Hematopoietic multipotent progenitor cell treated with erythropoietin and hydrocortisone succinate and interleukin-3 and kit ligand, for 8 days (in vitro differentiated cells): ENCODE measurements around the gene HPS3.
A peak's percentile ranks its signal among the peaks of the same experiment; 100 is the strongest.
"Not testable (repeated sequence)": the region's sequence is repeated elsewhere in the genome, so short reads cannot be mapped to it uniquely, and the experiment has no call there.

Experiments
- DNase-seq: peaks from one replicate; pipeline ENCODE4 v3.0.0-alpha.2; 2015

Gene HPS3

GRCh38 chr3:149129326-149130205 is at the start of gene HPS3:
Gene HPS3, plus strand, starts transcription at chr3:149129638. Its CDS starts 86 bp downstream, at chr3:149129724.
- DNase-seq = peak; percentile 89

- DNase-seq = peak; percentile 14
Measured at GRCh38 chr3:149080011-149080698, 49.3 kb upstream of the HPS3 start.

GRCh38 chr3:149080699-149081091 is 48.7 kb upstream of the HPS3 start:
- no peak for DNase-seq

- DNase-seq = no peak
Measured at GRCh38 chr3:149081772-149082171, 47.7 kb upstream of the HPS3 start.

GRCh38 chr3:149085828-149086231 is 43.6 kb upstream of the HPS3 start:
- peak; percentile 96 for DNase-seq

- peak; percentile 98 for DNase-seq
Measured at GRCh38 chr3:149086232-149086988, 43.0 kb upstream of the HPS3 start, which contains the start of gene HLTF. Gene HLTF, minus strand, starts transcription at chr3:149086533. Its CDS starts 197 bp downstream, at chr3:149086336.

GRCh38 chr3:149087208-149087607 is 42.2 kb upstream of the HPS3 start:
- no peak for DNase-seq

- no peak for DNase-seq
Measured at GRCh38 chr3:149089395-149089794, 40.0 kb upstream of the HPS3 start.

- DNase-seq = no peak
Measured at GRCh38 chr3:149090461-149090860, 39.0 kb upstream of the HPS3 start.

- DNase-seq = no peak
Measured at GRCh38 chr3:149090907-149091306, 38.5 kb upstream of the HPS3 start.

- DNase-seq = no peak
Measured at GRCh38 chr3:149091983-149092382, 37.5 kb upstream of the HPS3 start.

GRCh38 chr3:149095487-149095886 is 34.0 kb upstream of the HPS3 start:
- no peak for DNase-seq

- not testable (repeated sequence) for DNase-seq
Measured at GRCh38 chr3:149097987-149098386, 31.5 kb upstream of the HPS3 start.

GRCh38 chr3:149101154-149101553 is 28.3 kb upstream of the HPS3 start:
- DNase-seq = no peak

- DNase-seq = no peak
Measured at GRCh38 chr3:149101641-149102040, 27.8 kb upstream of the HPS3 start.

GRCh38 chr3:149104484-149104883 is 25.0 kb upstream of the HPS3 start:
- no peak for DNase-seq

- no peak for DNase-seq
Measured at GRCh38 chr3:149114458-149114857, 15.0 kb upstream of the HPS3 start.

- DNase-seq = no peak
Measured at GRCh38 chr3:149115114-149115513, 14.3 kb upstream of the HPS3 start.

- no peak for DNase-seq
Measured at GRCh38 chr3:149118724-149119123, 10.7 kb upstream of the HPS3 start.

- no peak for DNase-seq
Measured at GRCh38 chr3:149119466-149119865, 10.0 kb upstream of the HPS3 start.

- DNase-seq = peak; percentile 78
Measured at GRCh38 chr3:149120051-149120972, 9.1 kb upstream of the HPS3 start.
